Activated T-cell treated with anti-CD3 and anti-CD28 coated beads, Interleukin-2, amount 50 U/mL, for 48 hours (primary cell): ENCODE data around the gene SLC25A25.
"Not testable (repeated sequence)": the region's sequence is repeated elsewhere in the genome, so short reads cannot be mapped to it uniquely, and the experiment has no call there.

Source experiments
- DNase-seq, 2 experiments: peaks; one replicate each; pipeline ENCODE4 v3.0.0-alpha.2; 2020

The SLC25A25 gene

GRCh38 chr9:128067645-128068385, at the start of gene SLC25A25:
TSS of gene SLC25A25 (plus strand) at chr9:128068232. CDS start at chr9:128068320, 88 bp downstream.
- peak; percentile 100 for DNase-seq

- DNase-seq: no peak
These were observed 47.3 kb upstream of the SLC25A25 start for GRCh38 chr9:128020692-128021091.

GRCh38 chr9:128021098-128021497, 46.9 kb upstream of the SLC25A25 start:
- no peak for DNase-seq

GRCh38 chr9:128022886-128023285, 45.1 kb upstream of the SLC25A25 start:
- no peak for DNase-seq

DNA sequence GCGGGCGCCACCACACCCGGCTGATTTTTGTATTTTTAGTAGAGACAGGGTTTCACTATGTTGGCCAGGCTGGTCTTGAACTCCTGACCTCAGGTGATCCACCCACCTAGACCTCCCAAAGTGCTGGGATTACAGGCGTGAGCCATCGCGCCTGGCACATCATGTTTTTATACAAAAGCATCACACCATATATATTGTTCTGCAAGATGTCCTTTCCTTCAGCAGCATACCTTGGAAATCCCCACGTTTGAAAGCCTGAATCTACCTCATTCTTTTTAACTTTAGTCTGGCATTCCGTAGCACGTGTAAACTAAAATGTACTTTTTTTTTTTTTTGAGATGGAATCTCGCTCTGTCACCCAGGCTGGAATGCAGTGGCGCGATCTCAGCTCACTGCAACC, 44.4 kb upstream of the SLC25A25 start:
- DNase-seq: not testable (repeated sequence)

- DNase-seq: no peak
These were observed 43.2 kb upstream of the SLC25A25 start for GRCh38 chr9:128024761-128025308.

GRCh38 chr9:128025736-128026135, 42.3 kb upstream of the SLC25A25 start:
- DNase-seq: no peak

GRCh38 chr9:128026255-128026772, 41.7 kb upstream of the SLC25A25 start:
- DNase-seq: peak; percentile 73 to 76

- DNase-seq: peak; percentile 69 to 73
These were observed 41.1 kb upstream of the SLC25A25 start for GRCh38 chr9:128026773-128027541.

DNA sequence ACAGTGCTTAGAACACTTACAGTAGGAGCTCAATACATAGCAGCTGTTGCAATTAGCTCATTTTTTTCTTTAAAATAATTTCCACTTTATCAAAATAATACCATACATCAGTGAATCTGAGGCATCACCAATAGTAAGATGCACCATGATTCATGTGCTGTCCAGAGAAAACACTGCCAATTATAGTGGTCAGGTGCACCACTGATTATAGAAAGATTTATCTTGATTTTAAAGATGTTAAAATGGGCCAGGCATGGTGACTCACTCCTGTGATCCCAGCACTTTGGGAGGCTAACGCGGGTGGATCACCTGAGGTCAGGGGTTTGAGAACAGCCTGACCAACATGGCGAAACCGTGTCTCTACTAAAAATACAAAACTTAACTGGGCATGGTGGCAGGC, 40.3 kb upstream of the SLC25A25 start:
- DNase-seq: no peak

DNA sequence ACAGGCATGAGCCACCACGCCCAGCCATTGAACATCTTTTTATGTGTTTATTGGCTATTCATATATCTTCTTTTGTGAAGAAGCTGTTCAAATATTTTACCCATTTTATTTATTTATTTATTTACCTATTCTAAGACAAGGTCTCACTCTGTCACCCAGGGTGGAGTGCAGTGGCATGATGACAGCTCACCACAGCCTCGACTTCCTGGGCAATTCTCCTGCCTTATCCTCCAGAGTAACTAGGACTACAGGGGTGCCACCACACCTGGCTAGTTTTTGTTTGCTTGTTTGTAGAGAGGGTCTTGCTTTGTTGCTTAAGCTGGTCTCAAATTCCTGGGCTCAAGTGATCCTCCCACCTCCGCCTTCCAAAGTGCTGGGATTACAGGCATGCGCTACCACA, 34.4 kb upstream of the SLC25A25 start:
- peak; percentile 27 to 38 for DNase-seq

DNA sequence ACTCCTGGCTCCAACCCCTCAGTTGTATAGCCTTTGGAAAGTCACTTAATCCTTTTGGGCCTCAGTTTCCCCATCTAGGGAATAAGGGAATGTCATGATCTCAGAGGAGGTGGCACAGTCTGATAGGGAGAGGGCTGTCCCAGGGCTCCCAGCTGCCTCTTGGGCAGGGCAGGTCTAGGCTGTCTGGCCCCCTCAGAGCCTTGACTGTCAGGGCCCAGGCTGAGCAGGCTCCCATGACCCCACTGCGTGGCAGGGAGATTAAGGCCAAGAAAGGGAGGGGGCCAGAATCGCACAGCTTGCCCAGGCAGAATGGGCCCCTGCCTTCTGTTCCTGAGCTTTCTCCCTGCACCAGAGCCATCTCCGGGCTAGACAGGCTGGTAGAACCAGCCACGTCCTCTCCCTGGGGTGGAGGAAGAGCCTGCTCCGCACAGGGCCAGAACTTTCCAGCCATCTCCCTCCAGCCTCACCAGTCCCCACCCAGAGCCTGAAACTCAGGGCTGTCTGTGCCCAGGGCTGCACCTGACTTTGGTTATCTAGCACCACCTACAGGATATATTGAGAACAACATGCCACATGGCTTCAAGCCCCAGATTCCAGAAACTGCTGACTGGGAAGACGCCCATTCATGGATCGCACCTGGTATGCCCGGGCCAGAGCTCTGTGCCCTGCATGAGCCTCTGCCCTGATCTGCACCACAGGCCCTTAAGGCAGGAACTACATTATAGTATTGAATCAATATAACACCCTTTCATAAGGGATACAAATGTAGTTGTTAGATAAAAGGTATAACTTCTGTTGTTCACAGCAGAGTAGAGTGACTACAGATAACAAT, 33.0 kb upstream of the SLC25A25 start:
- DNase-seq: peak; percentile 73 to 78

DNA sequence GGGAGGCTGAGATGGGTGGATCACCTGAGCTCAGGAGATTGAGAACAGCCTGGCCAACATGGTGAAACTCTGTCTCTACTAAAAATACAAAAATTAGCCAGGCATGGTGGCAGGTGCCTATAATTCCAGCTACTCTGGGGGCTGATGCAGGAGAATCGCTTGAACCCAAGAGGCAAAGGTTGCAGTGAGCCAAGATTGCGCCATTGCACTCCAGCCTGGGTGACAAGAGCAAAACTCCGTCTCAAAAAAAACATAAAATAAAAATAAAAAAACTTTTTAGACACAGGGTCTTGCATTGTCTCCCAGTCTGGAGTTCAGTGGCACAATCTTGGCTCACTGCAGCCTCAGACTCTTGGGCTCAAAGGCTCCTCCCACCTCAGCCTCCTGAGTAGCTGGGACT, 31.5 kb upstream of the SLC25A25 start:
- not testable (repeated sequence) for DNase-seq

DNA sequence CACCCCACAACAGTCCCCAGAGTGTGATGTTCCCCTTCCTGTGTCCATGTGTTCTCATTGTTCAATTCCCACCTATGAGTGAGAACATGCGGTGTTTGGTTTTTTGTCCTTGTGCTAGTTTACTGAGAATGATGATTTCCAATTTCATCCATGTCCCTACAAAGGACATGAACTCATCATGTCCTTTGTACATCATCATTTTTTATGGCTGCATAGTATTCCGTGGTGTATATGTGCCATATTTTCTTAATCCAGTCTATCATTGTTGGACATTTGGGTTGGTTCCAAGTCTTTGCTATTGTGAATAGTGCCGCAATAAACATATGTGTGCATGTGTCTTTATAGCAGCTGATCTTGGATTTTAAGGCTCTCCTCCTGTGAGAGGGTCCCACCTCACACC, 27.2 kb upstream of the SLC25A25 start:
- not testable (repeated sequence) for DNase-seq

DNA sequence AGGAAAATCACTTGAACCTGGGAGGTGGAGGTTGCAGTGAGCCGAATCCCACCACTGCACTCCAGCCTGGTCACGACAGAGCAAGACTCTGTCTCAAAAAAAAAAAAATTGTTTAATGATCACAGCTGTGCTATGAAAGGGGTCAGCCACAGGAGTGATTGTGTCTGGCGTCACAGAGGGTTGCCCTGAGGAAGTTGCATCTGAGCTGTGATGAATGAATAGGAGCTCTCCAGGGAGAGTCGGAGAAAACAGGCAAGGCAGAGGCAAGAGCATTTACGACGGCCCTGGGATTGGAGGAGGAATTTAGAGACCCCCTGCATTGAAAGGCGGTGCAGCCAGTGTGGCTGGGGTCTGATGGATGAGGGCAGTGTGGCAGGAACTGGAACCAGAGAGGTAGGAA, 26.0 kb upstream of the SLC25A25 start:
- no peak for DNase-seq

- no peak for DNase-seq
These were observed 24.6 kb upstream of the SLC25A25 start for GRCh38 chr9:128043467-128043868.

DNA sequence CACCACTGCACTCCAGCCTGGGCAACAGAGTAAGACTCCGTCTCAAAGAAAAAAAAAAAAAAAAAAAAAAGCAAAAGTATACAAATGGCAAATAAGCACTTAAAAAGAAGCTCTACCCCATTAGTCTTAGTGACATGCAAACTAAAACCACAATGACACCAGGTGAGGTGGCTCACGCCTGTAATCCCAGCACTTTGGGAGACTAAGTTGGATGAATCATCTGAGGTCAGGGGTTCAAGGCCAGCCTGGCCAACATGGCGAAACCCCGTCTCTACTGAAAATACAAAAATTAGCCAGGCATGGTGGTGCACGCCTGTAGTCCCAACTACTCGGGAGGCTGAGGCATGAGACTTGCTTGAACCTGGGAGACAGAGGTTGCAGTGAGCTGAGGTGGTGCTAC, 22.6 kb upstream of the SLC25A25 start:
- DNase-seq: not testable (repeated sequence)

DNA sequence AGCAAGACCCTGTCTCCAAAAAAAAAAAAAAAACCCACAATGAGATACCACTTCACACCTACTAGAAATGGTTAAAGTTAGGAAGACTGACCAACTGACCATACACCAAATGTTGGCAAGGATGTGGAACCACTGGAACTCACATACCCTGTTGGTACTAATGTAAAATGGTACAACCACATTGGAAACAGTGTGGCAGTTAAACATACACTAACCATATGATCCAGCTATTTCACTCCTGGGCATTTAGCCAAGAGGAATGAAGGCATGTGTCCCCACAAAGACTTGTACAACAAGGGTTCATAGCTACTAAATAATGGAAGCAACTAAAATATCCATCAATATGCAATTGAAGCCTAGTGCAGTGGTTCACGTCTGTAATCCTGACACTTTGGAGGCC, 22.2 kb upstream of the SLC25A25 start:
- no peak for DNase-seq

DNA sequence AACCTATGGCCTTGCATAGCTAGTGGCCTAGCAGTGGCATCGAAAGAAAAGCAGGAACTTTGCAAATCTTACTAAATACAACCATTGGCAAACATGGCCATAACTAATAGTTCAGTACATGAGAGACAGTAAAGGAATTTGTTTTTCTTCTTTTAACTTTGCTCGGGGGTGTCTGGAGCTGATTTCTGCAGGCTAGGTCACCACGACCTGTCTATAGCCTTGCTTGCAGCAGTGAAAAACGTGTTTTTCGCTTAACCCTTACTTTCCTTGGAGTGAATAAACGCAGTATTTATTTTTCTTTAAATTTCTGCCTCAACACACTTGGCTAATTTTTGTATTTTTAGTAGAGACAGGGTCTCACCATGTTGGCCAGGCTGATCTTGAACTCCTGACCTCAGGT, 20.8 kb upstream of the SLC25A25 start:
- no peak for DNase-seq

DNA sequence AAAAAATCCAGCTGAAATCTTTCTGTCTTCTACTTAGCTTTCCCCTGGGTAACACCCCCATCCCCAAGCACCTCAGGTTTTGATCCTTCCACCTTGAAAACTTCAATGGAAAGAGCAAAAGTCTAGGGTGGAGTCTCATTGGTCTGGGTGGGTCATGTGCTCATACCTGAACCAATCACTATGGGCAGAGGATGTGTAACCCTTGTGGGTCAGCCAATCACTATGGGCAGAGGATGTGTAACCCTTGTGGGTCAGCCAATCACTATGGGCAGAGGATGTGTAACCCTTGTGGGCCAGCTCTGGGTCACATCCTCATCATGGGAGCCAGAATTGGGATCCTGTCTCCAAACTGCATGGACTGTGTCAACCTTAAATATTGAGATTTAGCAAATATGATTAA, 19.4 kb upstream of the SLC25A25 start:
- no peak for DNase-seq

DNA sequence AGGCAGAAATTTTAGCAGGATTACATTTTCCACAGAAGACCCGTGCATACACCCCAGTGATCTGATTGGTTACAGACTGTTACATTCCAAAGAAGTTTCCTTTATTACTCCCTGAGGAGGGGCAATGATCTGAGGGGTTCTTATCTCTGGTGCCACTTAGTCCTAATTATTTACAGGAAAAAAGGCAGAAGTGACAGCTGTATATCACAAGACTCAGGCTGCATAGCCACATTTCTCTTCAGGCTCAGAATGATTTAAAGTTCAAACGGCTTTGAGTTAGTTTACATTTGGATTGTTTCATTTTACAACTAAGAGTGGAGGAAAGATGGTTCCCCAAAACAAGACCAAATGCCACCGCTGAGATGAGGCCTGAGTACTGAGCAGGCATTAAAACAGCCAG, 18.2 kb upstream of the SLC25A25 start:
- DNase-seq: no peak

- no peak for DNase-seq
These were observed 15.9 kb upstream of the SLC25A25 start for GRCh38 chr9:128051932-128052709.
